ENCODE results near the gene CDH19.

CDH19 gene

GRCh38 chr18:66575263-66575662 is 28.6 kb downstream of the CDH19 start:
- TF ChIP-seq CTCF (conservative IDR thresholded peaks at IDR 0.05; ENCODE audit: control insufficient read depth, insufficient read depth, low read depth, low read length) = no peak

GRCh38 chr18:66571845-66572244 is 32.0 kb downstream of the CDH19 start:
- no peak for TF ChIP-seq CTCF (conservative IDR thresholded peaks at IDR 0.05; ENCODE audit: control insufficient read depth, insufficient read depth, low read depth, low read length)
- no peak for DNase-seq (ENCODE audit: low read depth)
- no peak overlapping the region for H3K4me3 ChIP-seq (ENCODE audit: control insufficient read depth, low read depth, low read length)

More at GRCh38 chr18:66575263-66575662, 28.6 kb downstream of the CDH19 start:
- no peak for DNase-seq (ENCODE audit: low read depth)
- H3K4me3 ChIP-seq (ENCODE audit: control insufficient read depth, low read depth, low read length) = no peak overlapping the region

- TF ChIP-seq CTCF (conservative IDR thresholded peaks at IDR 0.05; ENCODE audit: control insufficient read depth, insufficient read depth, low read depth, low read length) = no peak
- no peak for DNase-seq (ENCODE audit: low read depth)
Measured at GRCh38 chr18:66566616-66567015, 37.3 kb downstream of the CDH19 start.

GRCh38 chr18:66564236-66564635 is 39.7 kb downstream of the CDH19 start:
- TF ChIP-seq CTCF (conservative IDR thresholded peaks at IDR 0.05; ENCODE audit: control insufficient read depth, insufficient read depth, low read depth, low read length) = no peak
- H3K4me3 ChIP-seq (ENCODE audit: control insufficient read depth, low read depth, low read length) = no peak overlapping the region
- no peak for DNase-seq (ENCODE audit: low read depth)

More at GRCh38 chr18:66566616-66567015, 37.3 kb downstream of the CDH19 start:
- no peak overlapping the region for H3K4me3 ChIP-seq (ENCODE audit: control insufficient read depth, low read depth, low read length)

- no peak for TF ChIP-seq CTCF (conservative IDR thresholded peaks at IDR 0.05; ENCODE audit: control insufficient read depth, insufficient read depth, low read depth, low read length)
- no peak overlapping the region for H3K4me3 ChIP-seq (ENCODE audit: control insufficient read depth, low read depth, low read length)
- no peak for DNase-seq (ENCODE audit: low read depth)
Measured at GRCh38 chr18:66562279-66562678, 41.6 kb downstream of the CDH19 start.

GRCh38 chr18:66560094-66560493 is 43.8 kb downstream of the CDH19 start:
- DNase-seq (ENCODE audit: low read depth) = peak; percentile 8
- TF ChIP-seq CTCF (conservative IDR thresholded peaks at IDR 0.05; ENCODE audit: control insufficient read depth, insufficient read depth, low read depth, low read length) = peak; percentile 30
- H3K4me3 ChIP-seq (ENCODE audit: control insufficient read depth, low read depth, low read length) = no peak overlapping the region

GRCh38 chr18:66558773-66559172 is 45.1 kb downstream of the CDH19 start:
- DNase-seq (ENCODE audit: low read depth) = no peak
- H3K4me3 ChIP-seq (ENCODE audit: control insufficient read depth, low read depth, low read length) = no peak overlapping the region
- no peak for TF ChIP-seq CTCF (conservative IDR thresholded peaks at IDR 0.05; ENCODE audit: control insufficient read depth, insufficient read depth, low read depth, low read length)
